NCI-H1417 (cell line): ENCODE data around the gene KIAA1671.

Experiments
- DNase-seq, 3 experiments: peaks; one replicate each; lab custom pipeline; 2025; lab: John Stamatoyannopoulos, UW

Gene KIAA1671

GRCh38 chr22:24952837-24953383 lies 394 bp downstream of the KIAA1671 start:
- peak; percentile 33 to 77 (median 76) for DNase-seq

- peak in 2 of 3 experiments; percentile 37 to 56 for DNase-seq
Measured at GRCh38 chr22:24953384-24954113, 1.0 kb downstream of the KIAA1671 start.

GRCh38 chr22:24954114-24954463 lies 1.6 kb downstream of the KIAA1671 start:
- DNase-seq, result peak in 1 of 3 experiments; percentile 24

- DNase-seq, result no peak
Measured at GRCh38 chr22:24954856-24955255, 2.3 kb downstream of the KIAA1671 start.

- DNase-seq, result no peak
Measured at GRCh38 chr22:24957043-24957442, 4.5 kb downstream of the KIAA1671 start.

- DNase-seq, result no peak
Measured at GRCh38 chr22:24961217-24961844, 8.8 kb downstream of the KIAA1671 start.

GRCh38 chr22:24962094-24962493 lies 9.6 kb downstream of the KIAA1671 start:
- no peak for DNase-seq

- no peak for DNase-seq
Measured at GRCh38 chr22:24962835-24963234, 10.3 kb downstream of the KIAA1671 start.

GRCh38 chr22:24964441-24964840 lies 11.9 kb downstream of the KIAA1671 start:
- no peak for DNase-seq

GRCh38 chr22:24965822-24966626 lies 13.5 kb downstream of the KIAA1671 start:
- DNase-seq, result no peak

- DNase-seq, result no peak
Measured at GRCh38 chr22:24968066-24968561, 15.6 kb downstream of the KIAA1671 start.

GRCh38 chr22:24969560-24970301 lies 17.2 kb downstream of the KIAA1671 start:
- DNase-seq, result no peak

GRCh38 chr22:24972369-24972768 lies 19.9 kb downstream of the KIAA1671 start:
- no peak for DNase-seq

- no peak for DNase-seq
Measured at GRCh38 chr22:24973872-24974271, 21.4 kb downstream of the KIAA1671 start.

- DNase-seq, result no peak
Measured at GRCh38 chr22:24975125-24975640, 22.7 kb downstream of the KIAA1671 start.

GRCh38 chr22:24975813-24976341 lies 23.4 kb downstream of the KIAA1671 start:
- DNase-seq, result no peak

GRCh38 chr22:24976442-24977218 lies 24.1 kb downstream of the KIAA1671 start:
- no peak for DNase-seq

GRCh38 chr22:24977370-24978221 lies 25.1 kb downstream of the KIAA1671 start:
- peak in 1 of 3 experiments; percentile 20 for DNase-seq

GRCh38 chr22:24978308-24978707 lies 25.8 kb downstream of the KIAA1671 start:
- no peak for DNase-seq
